ENCODE measurements around the gene ALG12.

The ALG12 gene

GRCh38 chr22:49917974-49918910, at the start of gene ALG12, which contains the start of gene CRELD2:
Gene ALG12 (minus strand): TSS chr22:49918438. CDS start chr22:49913765, 4,673 bp downstream.
Gene CRELD2 (plus strand): TSS chr22:49918634. CDS start chr22:49918770, 136 bp downstream.
- DNase-seq = peak; percentile 95

GRCh38 chr22:49967706-49968208, 49.5 kb upstream of the ALG12 start:
- no peak for DNase-seq

GRCh38 chr22:49966774-49967705, 48.8 kb upstream of the ALG12 start:
- DNase-seq = no peak

GRCh38 chr22:49966041-49966773, 48.0 kb upstream of the ALG12 start:
- DNase-seq = no peak

- DNase-seq = no peak
Measured at GRCh38 chr22:49965091-49966040, 47.1 kb upstream of the ALG12 start.

GRCh38 chr22:49964136-49965090, 46.2 kb upstream of the ALG12 start:
- DNase-seq = no peak

- no peak for DNase-seq
Measured at GRCh38 chr22:49963647-49964026, 45.4 kb upstream of the ALG12 start.

GRCh38 chr22:49962751-49963646, 44.8 kb upstream of the ALG12 start:
- DNase-seq = no peak

- DNase-seq = peak; percentile 69
Measured at GRCh38 chr22:49962012-49962750, 43.9 kb upstream of the ALG12 start.

GRCh38 chr22:49961601-49962011, 43.4 kb upstream of the ALG12 start:
- no peak for DNase-seq

GRCh38 chr22:49961005-49961600, 42.9 kb upstream of the ALG12 start:
- DNase-seq = no peak

GRCh38 chr22:49960159-49961004, 42.1 kb upstream of the ALG12 start, which contains the start of gene PIM3:
Gene PIM3 (plus strand): TSS chr22:49960772. CDS start chr22:49960948, 176 bp downstream.
- peak; percentile 84 for DNase-seq

- DNase-seq = no peak
Measured at GRCh38 chr22:49959782-49960158, 41.5 kb upstream of the ALG12 start.

GRCh38 chr22:49958931-49959781, 40.9 kb upstream of the ALG12 start:
- DNase-seq = no peak

- DNase-seq = no peak
Measured at GRCh38 chr22:49958366-49958921, 40.2 kb upstream of the ALG12 start.

Data from amniotic stem cell (primary cell).